Osteoblast (primary cell): ENCODE measurements around the gene CCBE1. TPM values are rescaled to one million over a fixed set of nuclear protein-coding genes. Genes with fewer than 3 reads are reported as not detected.

Source experiments
- DNase-seq: peaks from one replicate; pipeline ENCODE4 v3.0.0; 2011; ENCODE audit warnings: low spot score, mixed read lengths; ENCODE audit not compliant: insufficient read length; ENCODE audit errors: missing footprints
- H2AFZ ChIP-seq: 2 replicates; pipeline ENCODE4 v1.6.0; 2011; ENCODE audit warnings: mild to moderate bottlenecking, low read length
- H3K27ac ChIP-seq: 2 replicates; pipeline ENCODE4 v1.5.1; 2011; ENCODE audit warnings: mild to moderate bottlenecking, low read depth, low read length, moderate library complexity
- H3K27me3 ChIP-seq: 2 replicates; pipeline ENCODE4 v1.6.0; 2012; ENCODE audit warnings: mild to moderate bottlenecking, control low read depth, inconsistent platforms, low read length, moderate library complexity; ENCODE audit not compliant: insufficient read depth
- H3K36me3 ChIP-seq: 2 replicates; pipeline ENCODE4 v1.5.1; 2011; ENCODE audit warnings: mild to moderate bottlenecking, low read length, control low read depth, moderate library complexity; ENCODE audit not compliant: insufficient read depth
- H3K4me1 ChIP-seq: 2 replicates; pipeline ENCODE4 v1.5.1; 2011; ENCODE audit warnings: mild to moderate bottlenecking, low read length, control low read depth, moderate library complexity; ENCODE audit not compliant: insufficient read depth
- H3K4me2 ChIP-seq: 2 replicates; pipeline ENCODE4 v1.6.0; 2011; ENCODE audit warnings: mild to moderate bottlenecking, low read length; ENCODE audit not compliant: insufficient read depth
- H3K4me3 ChIP-seq: fragments of 200-600 bp; sonication (generic); 3 replicates; pipeline ENCODE4 v1.5.1; 2012; ENCODE audit warnings: mild to moderate bottlenecking, low read length, inconsistent platforms; ENCODE audit not compliant: insufficient read depth
- H3K79me2 ChIP-seq: 2 replicates; pipeline ENCODE4 v1.6.0; 2012; ENCODE audit warnings: mild to moderate bottlenecking, low read length, control low read depth, inconsistent platforms; ENCODE audit not compliant: insufficient read depth
- H3K9me3 ChIP-seq: 2 replicates; pipeline ENCODE4 v1.5.1; 2011; ENCODE audit warnings: low read depth, low read length, control low read depth
- H4K20me1 ChIP-seq: 2 replicates; pipeline ENCODE4 v1.6.0; 2012; ENCODE audit warnings: mild to moderate bottlenecking, low read length, control low read depth; ENCODE audit not compliant: insufficient read depth
- total RNA-seq: library from RNA; depleted of rRNA; stranded (reverse); fragments of >200 nt; gene quantifications from 2 replicates; pipeline ENCODE4 v1.2.3, GENCODE V29; 2012
- TF ChIP-seq, protein P1 (sequence below): IDR thresholded peaks from 2 replicates; pipeline ENCODE4 v1.5.1; 2011; ENCODE audit warnings: mild to moderate bottlenecking, low read depth, low read length, moderate library complexity; ENCODE audit errors: extremely low read depth

CCBE1 gene
- total RNA-seq, 1 donor: 51.4 TPM

DNA sequence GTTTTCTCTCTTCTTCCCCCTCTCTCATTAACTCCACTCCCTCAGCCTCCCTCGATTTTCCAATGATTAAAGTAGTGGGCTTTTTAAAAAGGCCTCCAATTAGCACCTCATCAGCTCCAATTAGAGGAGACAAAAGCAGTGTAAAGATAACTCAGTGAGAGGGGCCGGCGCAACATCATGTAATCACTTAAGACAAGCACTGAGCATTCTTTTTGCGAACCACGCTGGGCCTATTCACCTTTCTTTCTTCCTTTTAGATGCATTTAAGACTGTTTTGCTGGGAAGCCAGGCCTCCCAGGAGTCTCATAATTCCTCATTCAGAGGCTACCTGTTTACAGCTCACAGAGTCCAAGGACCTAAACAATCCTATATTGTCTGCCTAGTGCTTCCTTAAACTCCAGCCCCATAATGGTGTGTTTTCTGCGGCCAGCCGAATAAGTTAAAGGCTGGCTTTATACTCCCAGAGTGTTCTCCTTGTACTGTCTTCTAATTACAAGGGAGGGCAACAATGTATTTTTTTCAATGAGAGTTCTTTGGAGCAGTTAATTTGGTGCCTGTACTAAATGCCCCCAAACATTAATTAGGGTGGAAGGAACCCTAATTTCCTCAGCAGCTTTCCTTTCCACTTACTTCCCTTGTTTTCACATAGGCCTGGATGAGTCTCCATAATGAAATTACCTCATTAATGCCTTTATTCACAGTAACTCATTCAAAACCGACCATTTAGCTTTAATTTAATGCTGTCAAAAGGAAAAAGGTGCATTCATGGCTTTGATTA, 310.1 kb downstream of the CCBE1 start:
- Histone ChIP-seq H2AFZ (no peak overlapping the region), H3K36me3 (no peaks in the 10 kb centered on the region), H3K27ac (no peak overlapping the region), H3K9me3 (no peaks in the 10 kb centered on the region), H3K27me3 (no peaks in the 10 kb centered on the region), H3K79me2 (no peaks in the 10 kb centered on the region), H4K20me1 (no peaks in the 10 kb centered on the region), H3K4me1 (no peaks in the 10 kb centered on the region), H3K4me3 (no peak overlapping the region), H3K4me2 (no peak overlapping the region)
- TF ChIP-seq, protein P1, sequence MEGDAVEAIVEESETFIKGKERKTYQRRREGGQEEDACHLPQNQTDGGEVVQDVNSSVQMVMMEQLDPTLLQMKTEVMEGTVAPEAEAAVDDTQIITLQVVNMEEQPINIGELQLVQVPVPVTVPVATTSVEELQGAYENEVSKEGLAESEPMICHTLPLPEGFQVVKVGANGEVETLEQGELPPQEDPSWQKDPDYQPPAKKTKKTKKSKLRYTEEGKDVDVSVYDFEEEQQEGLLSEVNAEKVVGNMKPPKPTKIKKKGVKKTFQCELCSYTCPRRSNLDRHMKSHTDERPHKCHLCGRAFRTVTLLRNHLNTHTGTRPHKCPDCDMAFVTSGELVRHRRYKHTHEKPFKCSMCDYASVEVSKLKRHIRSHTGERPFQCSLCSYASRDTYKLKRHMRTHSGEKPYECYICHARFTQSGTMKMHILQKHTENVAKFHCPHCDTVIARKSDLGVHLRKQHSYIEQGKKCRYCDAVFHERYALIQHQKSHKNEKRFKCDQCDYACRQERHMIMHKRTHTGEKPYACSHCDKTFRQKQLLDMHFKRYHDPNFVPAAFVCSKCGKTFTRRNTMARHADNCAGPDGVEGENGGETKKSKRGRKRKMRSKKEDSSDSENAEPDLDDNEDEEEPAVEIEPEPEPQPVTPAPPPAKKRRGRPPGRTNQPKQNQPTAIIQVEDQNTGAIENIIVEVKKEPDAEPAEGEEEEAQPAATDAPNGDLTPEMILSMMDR: no peak
- no peak for DNase-seq

DNA sequence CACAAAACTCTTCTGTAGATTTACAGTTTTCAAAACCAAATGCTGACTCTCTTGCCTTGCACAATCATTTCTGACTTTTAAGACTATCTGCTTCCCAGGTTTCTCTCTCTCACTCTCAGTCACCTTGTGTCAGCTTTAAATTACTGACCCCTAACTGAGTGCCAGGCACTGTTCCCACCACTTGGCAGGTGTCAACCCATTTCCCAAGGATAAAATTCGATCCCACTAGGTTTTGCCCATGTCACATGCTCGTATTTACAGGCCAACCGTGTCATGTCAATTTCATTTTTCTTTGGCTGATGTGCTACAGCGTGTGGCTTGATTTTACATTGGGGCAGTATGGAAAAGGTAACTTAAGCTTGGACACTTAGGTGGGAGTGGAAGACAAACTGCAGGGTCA, 312.0 kb downstream of the CCBE1 start:
- Histone ChIP-seq H3K4me2 (no peak overlapping the region), H3K27me3 (no peaks in the 10 kb centered on the region), H2AFZ (no peak overlapping the region), H3K4me3 (no peak overlapping the region), H4K20me1 (no peaks in the 10 kb centered on the region), H3K27ac (no peak overlapping the region), H3K36me3 (no peaks in the 10 kb centered on the region), H3K79me2 (no peaks in the 10 kb centered on the region), H3K4me1 (no peaks in the 10 kb centered on the region), H3K9me3 (no peaks in the 10 kb centered on the region)
- TF ChIP-seq, protein P1: no peak
- no peak for DNase-seq

DNA sequence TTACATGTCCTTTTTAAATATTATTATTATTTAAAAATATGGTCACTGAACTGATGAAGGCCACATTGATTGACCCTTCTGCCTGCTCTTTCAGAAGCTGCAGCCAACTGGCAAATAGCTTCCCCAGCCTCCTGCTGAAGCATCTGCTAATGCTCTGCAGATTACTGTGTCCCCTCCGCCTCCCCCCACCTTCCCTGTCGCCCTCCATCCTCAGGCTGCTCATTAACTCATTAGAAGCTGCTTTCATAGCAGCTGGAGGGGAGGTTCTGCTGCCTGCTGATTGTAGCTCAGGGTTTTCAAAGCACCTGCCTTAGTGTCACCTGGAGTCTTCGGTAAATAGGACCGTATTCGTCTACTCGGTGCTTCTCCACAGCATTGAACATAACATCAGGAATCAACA, 313.4 kb downstream of the CCBE1 start:
- no peak for DNase-seq
- Histone ChIP-seq H3K4me1 (no peaks in the 10 kb centered on the region), H3K36me3 (no peaks in the 10 kb centered on the region), H2AFZ (no peak overlapping the region), H3K4me3 (no peak overlapping the region), H3K27me3 (no peaks in the 10 kb centered on the region), H3K9me3 (no peaks in the 10 kb centered on the region), H4K20me1 (no peaks in the 10 kb centered on the region), H3K4me2 (no peak overlapping the region), H3K79me2 (no peaks in the 10 kb centered on the region), H3K27ac (no peak overlapping the region)
- TF ChIP-seq, protein P1: no peak

DNA sequence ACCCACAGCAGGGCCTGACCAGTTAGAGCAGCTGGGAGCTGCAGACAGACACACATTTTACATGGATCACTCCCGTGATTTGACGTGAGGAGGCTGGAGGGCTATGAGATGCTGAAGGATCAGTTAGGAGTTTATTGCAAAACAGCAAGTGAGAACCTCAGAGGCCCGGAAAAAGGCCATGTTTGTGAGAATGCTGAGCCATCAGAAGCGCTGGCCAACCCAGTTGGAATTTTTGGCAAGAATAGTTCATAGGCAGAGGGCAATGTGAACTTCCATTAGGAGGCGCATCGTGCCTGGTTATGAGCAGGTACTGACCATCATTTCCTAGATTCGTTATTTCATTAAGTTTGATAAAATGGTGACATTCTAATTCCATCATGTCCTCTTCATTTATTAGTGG, 314.8 kb downstream of the CCBE1 start:
- Histone ChIP-seq H3K4me1 (no peaks in the 10 kb centered on the region), H3K4me2 (no peak overlapping the region), H3K27ac (no peak overlapping the region), H2AFZ (no peak overlapping the region), H3K27me3 (no peaks in the 10 kb centered on the region), H3K4me3 (no peak overlapping the region), H3K9me3 (no peaks in the 10 kb centered on the region), H3K79me2 (no peaks in the 10 kb centered on the region), H3K36me3 (no peaks in the 10 kb centered on the region), H4K20me1 (no peaks in the 10 kb centered on the region)
- TF ChIP-seq, protein P1: no peak
- DNase-seq: no peak
